GM21723 (cell line): ENCODE measurements around the gene DNAJC17.

Experiments
- ATAC-seq: cut with Tn5 transposase; IDR thresholded peaks from one replicate; pipeline ENCODE4 v1.9.1; 2021; ENCODE audit warnings: mild to moderate bottlenecking, moderate library complexity; ENCODE audit not compliant: unreplicated experiment

DNAJC17 gene

DNA sequence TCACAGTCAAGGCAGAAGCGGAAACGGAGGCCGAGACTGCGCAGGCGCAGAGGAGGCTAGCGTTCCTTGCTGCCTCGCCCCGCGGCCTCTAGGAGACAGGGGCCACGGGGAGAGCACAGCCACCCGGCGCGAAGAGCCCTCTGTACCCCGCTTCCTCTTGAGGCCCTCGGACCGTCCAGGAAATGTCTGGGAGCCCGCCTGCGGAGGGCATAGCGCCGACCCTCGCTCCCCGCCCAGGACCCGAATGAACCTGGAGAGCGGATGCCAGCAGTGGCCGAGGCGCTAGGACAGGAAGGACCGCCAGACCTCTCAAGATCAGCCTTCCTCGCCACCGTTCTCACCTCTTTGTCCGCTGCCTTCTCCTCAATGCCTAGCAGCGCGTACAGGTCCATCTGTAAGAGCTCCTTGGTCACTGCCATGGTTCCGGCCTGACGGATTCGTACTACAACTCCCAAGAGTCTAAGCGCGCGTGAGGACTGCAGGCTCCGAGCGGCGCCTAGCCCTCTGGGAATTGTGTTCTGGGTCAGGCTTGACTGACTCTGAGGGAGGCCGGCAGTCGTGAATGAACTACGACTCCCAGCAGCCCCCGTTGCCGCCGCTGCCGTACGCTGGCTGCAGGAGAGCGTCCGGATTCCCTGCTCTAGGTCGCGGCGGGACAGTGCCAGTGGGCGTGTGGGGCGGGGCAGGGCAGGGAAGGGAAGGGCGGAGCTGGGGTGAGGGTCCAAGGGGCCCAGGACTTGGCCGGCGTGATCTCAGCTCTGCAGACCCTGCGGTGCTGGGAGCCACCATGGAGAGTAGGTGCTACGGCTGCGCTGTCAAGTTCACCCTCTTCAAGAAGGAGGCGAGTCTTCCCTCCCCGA, at the start of gene DNAJC17, which contains the start of gene ZFYVE19:
Gene DNAJC17 (minus strand): TSS at position 446 of the 860 bp plus-strand sequence. CDS start 27 bp downstream, at position 419.
Gene ZFYVE19 (plus strand): TSS at position 62 of the 860 bp plus-strand sequence. CDS start 501 bp downstream, at position 563.
- ATAC-seq = peak; percentile 93

GRCh38 chr15:40856746-40857145, 49.5 kb upstream of the DNAJC17 start:
- ATAC-seq = no peak

- no peak for ATAC-seq
Observed at GRCh38 chr15:40855706-40856234, 48.5 kb upstream of the DNAJC17 start.

DNA sequence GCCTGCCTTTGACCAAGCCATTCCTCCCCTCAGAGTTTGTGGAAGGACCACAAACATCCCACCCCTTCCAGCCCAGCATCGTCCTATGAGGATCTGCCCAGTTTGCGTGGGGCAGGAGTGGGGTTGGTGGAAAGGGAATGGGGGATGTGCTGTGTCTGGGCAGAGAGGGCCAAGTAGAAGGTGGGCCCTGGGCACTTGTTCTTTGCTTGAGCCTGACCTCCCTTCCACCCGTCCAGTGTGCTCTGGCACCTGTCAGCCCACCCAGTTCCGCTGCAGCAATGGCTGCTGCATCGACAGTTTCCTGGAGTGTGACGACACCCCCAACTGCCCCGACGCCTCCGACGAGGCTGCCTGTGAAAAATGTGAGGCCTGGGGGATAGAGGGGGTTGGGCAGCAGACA, 46.9 kb upstream of the DNAJC17 start:
- no peak for ATAC-seq

DNA sequence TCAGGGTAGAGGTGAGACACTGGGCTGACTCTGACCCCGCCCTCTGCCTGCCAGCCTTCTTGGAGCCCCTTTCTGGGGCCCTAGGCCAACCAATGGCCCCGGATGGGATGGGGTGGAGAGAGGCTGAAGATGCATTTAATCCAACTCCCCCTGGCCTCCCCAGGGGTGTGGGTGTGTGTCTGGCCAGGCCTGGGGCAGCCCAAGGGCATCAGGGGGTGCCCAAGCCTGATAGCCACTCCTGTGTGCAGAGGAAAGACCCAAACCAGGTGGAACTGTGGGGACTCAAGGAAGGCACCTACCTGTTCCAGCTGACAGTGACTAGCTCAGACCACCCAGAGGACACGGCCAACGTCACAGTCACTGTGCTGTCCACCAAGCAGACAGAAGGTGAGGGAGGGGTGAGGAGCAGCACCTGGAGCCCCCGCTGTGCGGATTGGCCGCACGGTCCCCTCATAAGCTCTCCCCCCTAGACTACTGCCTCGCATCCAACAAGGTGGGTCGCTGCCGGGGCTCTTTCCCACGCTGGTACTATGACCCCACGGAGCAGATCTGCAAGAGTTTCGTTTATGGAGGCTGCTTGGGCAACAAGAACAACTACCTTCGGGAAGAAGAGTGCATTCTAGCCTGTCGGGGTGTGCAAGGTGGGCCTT, 46.1 kb upstream of the DNAJC17 start:
- ATAC-seq = no peak

DNA sequence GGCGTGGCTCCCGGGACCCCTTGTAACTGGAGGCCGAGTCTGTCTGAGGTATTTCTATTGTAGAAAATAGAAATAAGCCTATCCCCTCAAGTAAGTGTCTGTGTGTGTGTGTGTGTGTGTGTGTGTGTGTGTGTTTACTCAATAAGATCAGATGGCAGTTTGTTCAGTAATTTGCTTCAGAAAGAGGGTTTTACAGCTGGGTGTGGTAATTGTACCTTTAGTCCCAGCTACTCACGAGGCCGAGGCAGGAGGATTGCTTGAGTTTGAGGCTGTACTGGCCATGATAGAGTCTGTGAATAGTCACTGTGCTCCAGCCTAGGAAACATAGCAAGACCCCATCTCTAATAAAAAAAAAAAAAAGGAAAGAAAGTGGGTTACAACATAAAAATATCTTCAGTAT, 45.3 kb upstream of the DNAJC17 start:
- no peak for ATAC-seq

- no peak for ATAC-seq
Observed at GRCh38 chr15:40850576-40851112, 43.4 kb upstream of the DNAJC17 start.

DNA sequence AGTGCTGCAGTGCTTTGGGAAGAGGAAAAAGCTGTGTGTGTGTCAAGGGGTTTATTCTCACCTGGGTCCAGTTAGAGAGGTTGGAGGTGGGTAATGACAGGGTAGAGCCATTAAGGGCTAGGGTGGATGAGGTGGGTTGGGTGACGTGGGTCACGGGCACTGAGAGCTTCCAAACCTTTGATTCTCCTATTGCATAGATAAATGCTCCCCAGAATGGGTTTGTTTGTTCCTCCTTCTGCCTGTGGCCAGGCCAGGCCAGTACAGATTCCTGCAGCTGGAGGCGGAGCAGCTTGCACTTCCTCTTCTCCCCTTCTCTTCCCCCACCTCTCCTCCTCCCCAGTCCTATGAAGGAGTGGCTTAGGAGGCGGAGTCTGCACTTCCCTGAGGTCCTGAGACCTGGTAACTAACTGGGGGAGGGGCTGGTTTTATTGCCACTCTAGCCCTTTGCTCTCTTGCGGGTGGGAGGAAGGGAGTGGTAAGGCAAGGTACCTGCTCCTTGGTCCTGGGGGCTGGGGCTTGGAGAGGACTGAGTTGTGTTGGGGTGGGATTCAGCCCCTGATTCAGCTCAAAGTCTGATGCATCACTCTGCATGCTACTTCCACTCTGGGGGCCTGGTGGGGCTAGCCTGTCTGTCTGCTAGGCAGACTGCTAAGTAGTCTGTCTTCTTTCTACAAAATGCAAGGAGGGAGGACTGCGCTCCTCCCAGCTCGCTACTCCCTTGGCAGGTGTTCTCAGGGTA, 40.1 kb upstream of the DNAJC17 start:
- ATAC-seq = peak; percentile 67

GRCh38 chr15:40846841-40847222, 39.6 kb upstream of the DNAJC17 start:
- no peak for ATAC-seq

GRCh38 chr15:40845511-40846284, 38.4 kb upstream of the DNAJC17 start:
- no peak for ATAC-seq

- no peak for ATAC-seq
Observed at GRCh38 chr15:40845036-40845435, 37.8 kb upstream of the DNAJC17 start.

DNA sequence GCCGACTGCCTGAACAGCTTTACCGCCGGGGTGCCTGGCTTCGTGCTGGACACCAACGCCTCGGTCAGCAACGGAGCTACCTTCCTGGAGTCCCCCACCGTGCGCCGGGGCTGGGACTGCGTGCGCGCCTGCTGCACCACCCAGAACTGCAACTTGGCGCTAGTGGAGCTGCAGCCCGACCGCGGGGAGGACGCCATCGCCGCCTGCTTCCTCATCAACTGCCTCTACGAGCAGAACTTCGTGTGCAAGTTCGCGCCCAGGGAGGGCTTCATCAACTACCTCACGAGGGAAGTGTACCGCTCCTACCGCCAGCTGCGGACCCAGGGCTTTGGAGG, 37.4 kb upstream of the DNAJC17 start:
- no peak for ATAC-seq

GRCh38 chr15:40843885-40844695, 36.8 kb upstream of the DNAJC17 start, which contains the start of gene SPINT1:
SPINT1 (plus strand) TSS chr15:40844048; CDS start chr15:40844555, 507 bp downstream.
- ATAC-seq = no peak

GRCh38 chr15:40843261-40843884, 36.1 kb upstream of the DNAJC17 start:
- no peak for ATAC-seq

DNA sequence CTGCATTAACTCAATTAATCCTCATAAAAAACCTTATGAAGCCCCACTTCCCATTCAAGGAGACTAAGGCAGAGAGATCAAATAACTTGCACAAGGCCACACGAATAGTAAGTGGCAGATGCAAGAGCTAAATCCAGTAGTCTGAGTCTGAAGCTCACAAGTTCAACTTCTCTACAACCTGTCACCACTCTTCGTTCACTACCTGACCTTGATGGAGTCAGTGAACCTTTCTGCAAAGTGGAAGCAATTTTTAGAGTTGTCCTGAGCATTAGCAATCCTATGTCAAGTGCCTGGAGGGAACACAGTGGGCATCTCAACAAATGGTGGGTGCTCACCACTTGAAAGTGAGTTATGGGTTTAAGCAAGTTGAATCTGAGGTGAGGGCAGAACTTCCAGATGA, 34.5 kb upstream of the DNAJC17 start:
- no peak for ATAC-seq

DNA sequence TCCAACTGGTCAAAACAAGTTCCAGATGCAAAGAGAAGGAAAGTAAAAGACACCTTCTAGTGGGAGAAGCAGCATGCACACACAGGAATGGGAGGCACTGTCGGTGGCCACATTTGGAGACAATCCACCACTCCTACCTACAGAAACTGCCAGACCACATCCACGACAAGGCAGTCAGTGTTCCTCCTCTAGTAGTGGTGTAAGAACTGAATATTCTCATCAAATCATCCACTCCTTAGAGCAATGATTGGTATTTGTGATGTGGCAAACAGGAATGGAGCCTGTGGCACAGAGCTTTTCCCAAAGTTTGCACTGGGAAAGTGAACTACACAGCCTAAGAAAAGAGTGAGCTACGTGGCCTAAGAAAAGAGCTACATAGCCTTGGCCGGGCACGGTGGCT, 31.5 kb upstream of the DNAJC17 start:
- ATAC-seq = no peak

GRCh38 chr15:40836020-40836419, 28.7 kb upstream of the DNAJC17 start:
- no peak for ATAC-seq

DNA sequence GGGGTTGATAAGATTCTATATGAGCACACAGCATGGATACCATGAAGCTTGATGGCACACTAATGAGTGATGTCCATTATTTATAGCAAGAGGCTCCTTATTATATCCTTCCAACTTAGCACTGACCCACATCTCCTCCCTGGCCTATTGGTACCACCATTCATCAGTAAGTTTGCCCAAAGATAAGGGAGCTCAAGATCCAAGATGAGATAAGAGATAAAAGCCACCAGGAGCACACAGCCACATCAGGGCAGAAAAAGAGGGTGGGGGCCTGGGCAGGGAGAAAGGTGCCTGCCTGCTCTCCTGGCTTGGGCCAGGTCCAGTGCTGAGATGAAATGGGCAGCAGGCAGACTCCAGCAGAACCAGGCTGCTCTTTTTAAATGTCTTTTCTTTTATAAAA, 25.6 kb upstream of the DNAJC17 start:
- ATAC-seq = no peak

- ATAC-seq = no peak
Observed at GRCh38 chr15:40831861-40832260, 24.6 kb upstream of the DNAJC17 start.
